ENCODE measurements around the gene PGAM1. TPM values are rescaled to one million over a fixed set of nuclear protein-coding genes. Genes with fewer than 3 reads are reported as not detected.

PGAM1 gene
- polyA plus RNA-seq, 1 of the 3 experiments (the other 2 are of a cell fraction): 398 TPM

DNA sequence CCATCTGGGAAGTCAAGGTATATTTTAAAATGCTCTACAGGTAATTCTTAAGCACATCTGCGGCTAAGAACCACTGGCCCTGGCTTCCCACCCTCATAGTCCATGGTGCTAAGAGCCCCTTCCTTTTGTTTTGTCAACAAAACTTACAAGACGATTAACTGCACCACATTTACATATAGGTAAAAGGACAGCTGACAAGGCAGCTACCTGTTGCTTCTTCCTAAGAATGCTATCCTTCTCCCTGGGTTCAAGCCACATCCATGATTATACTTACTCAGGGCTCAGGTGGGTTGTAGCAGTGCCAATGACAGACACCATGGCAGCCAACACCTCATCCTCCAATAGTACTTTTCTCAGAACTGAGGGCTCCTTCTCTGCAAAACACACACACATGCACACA is 36.3 kb downstream of the PGAM1 start:
- H3K27me3 ChIP-seq (ENCODE audit: insufficient read depth): no peaks in the 10 kb centered on the region
- H3K9ac ChIP-seq: no peak overlapping the region
- 100% methylated on average over 2 of the region's 2 CpGs for WGBS (ENCODE audit: low lambda C conversion rate)
- H3K36me3 ChIP-seq (replicated peaks in 1 of 2; ENCODE audit: control insufficient read depth in 1 of 2, insufficient read depth in 2 of 2, low read length in 1 of 2): peaks cover 55 to 71% of the 10 kb centered on the region in 2 experiments
- ChIA-PET POLR2A (interaction anchor here (1.8 kb wide), 1 partner anchor 91 kb away, joined by 4 read pairs; no protein-coding TSS in a partner anchor), CTCF (interaction anchor here (0.7 to 8.7 kb wide), 9 partner anchors 10 to 150 kb away, joined by 3 to 132 read pairs (median 4); partner anchors contain the start of gene ANKRD2)
- H3K4me1 ChIP-seq (ENCODE audit: control insufficient read depth in 1 of 2, insufficient read depth in 2 of 2, low read depth in 1 of 2, low read length in 1 of 2): peaks cover 0 to 4% of the 10 kb centered on the region in 2 experiments; a peak in 2 of 4 replicates
- H3K9me2 ChIP-seq: no peaks in the 10 kb centered on the region
- DNase-seq: no peak
- no peak for TF ChIP-seq EP300 (IDR thresholded peaks at IDR 0.05; ENCODE audit: borderline replicate concordance in 1 of 2, low read depth in 1 of 2, low read length in 1 of 2)
- TF ChIP-seq, protein P1, sequence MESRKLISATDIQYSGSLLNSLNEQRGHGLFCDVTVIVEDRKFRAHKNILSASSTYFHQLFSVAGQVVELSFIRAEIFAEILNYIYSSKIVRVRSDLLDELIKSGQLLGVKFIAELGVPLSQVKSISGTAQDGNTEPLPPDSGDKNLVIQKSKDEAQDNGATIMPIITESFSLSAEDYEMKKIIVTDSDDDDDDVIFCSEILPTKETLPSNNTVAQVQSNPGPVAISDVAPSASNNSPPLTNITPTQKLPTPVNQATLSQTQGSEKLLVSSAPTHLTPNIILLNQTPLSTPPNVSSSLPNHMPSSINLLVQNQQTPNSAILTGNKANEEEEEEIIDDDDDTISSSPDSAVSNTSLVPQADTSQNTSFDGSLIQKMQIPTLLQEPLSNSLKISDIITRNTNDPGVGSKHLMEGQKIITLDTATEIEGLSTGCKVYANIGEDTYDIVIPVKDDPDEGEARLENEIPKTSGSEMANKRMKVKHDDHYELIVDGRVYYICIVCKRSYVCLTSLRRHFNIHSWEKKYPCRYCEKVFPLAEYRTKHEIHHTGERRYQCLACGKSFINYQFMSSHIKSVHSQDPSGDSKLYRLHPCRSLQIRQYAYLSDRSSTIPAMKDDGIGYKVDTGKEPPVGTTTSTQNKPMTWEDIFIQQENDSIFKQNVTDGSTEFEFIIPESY (IDR thresholded peaks at IDR 0.05; ENCODE audit: borderline replicate concordance, low read depth): no peak
- TF ChIP-seq RCOR1 (IDR thresholded peaks at IDR 0.05; ENCODE audit: low read length): no peak
- TF ChIP-seq GATA2 (CRISPR knock-in tag; IDR thresholded peaks at IDR 0.05): no peak
- no peak for TF ChIP-seq FOXJ3 (CRISPR knock-in tag; IDR thresholded peaks at IDR 0.05)
- no peak for TF ChIP-seq YY1 (IDR thresholded peaks at IDR 0.05; ENCODE audit: low read depth)
- TF ChIP-seq NFIC (IDR thresholded peaks at IDR 0.05; ENCODE audit: borderline replicate concordance): no peak
- TF ChIP-seq RXRA (IDR thresholded peaks at IDR 0.05; ENCODE audit: borderline replicate concordance, low read depth): no peak
- TF ChIP-seq EZH2phosphoT487 (IDR thresholded peaks at IDR 0.05; ENCODE audit: borderline replicate concordance, low read depth): no peak
- no peak for TF ChIP-seq ELF1 (IDR thresholded peaks at IDR 0.05)
- TF ChIP-seq POLR2AphosphoS5 (IDR thresholded peaks at IDR 0.05; ENCODE audit: low read depth, low read length): no peak
- TF ChIP-seq GABPA (IDR thresholded peaks at IDR 0.05; ENCODE audit: low read depth): no peak
- no peak for TF ChIP-seq FOSL2 (IDR thresholded peaks at IDR 0.05; ENCODE audit: borderline replicate concordance, low read depth)
- no peak overlapping the region for H2AFZ ChIP-seq (ENCODE audit: low read depth)
- no peak overlapping the region for H3K4me2 ChIP-seq
- H3K9me3 ChIP-seq: no peaks in the 10 kb centered on the region
- peaks cover 24% of the 10 kb centered on the region for H3F3A ChIP-seq (replicated peaks; ENCODE audit: insufficient read depth)
- H3K4me3 ChIP-seq (ENCODE audit: low read depth in 2 of 2, low read length in 1 of 2): no peak overlapping the region
- 0 out of 2 replicates have a peak, but pooled peaks cover 7% of the 10 kb centered on the region for H4K20me1 ChIP-seq (ENCODE audit: insufficient read depth)
- H3K27ac ChIP-seq (ENCODE audit: low read depth in 2 of 2, low read length in 1 of 2): no peak overlapping the region
- H3K79me2 ChIP-seq (ENCODE audit: insufficient read depth): no peaks in the 10 kb centered on the region

DNA sequence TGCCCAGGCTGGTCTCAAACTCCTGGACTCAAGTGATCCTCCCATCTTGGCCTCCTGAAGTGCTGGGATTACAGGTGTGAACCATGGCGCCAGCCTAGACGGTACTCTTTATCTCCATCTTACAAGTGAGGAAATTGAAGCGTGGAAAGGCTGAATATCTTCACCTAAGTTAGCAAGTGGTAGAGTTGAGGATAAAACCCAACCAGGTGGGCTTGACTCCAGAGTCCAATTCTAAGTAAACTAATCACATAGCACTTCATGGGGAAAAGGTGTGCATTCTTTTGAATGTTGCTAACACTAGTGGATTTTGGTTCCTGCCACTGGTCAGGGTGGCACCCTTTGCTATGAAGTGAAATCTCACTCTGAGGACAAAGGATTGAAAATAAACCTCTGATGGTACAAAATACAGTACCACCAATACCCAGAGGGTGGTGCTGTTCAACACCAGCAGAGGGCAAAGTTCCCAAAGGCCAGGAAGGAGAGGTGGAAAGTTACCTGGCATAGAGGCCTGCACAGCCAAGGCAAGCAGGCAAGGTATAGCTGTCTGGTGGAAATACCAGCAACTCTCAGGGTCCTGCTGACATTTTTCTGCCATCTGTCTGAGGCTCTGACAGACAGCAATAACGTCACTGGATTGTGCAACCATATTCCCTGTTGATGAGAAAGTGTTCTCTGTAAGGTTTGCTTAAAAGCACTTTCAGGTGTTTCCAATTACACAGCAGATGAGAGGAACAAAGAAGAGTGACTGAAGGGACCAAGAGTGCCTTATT is 37.6 kb downstream of the PGAM1 start:
- H3K4me1 ChIP-seq (ENCODE audit: control insufficient read depth in 1 of 2, insufficient read depth in 2 of 2, low read depth in 1 of 2, low read length in 1 of 2): peaks cover 0 to 4% of the 10 kb centered on the region in 2 experiments; a peak in 2 of 4 replicates
- no peak overlapping the region for H3K4me3 ChIP-seq (ENCODE audit: low read depth in 2 of 2, low read length in 1 of 2)
- peaks cover 27% of the 10 kb centered on the region for H3F3A ChIP-seq (replicated peaks; ENCODE audit: insufficient read depth)
- no peaks in the 10 kb centered on the region for H3K27me3 ChIP-seq (ENCODE audit: insufficient read depth)
- no peaks in the 10 kb centered on the region for H3K9me2 ChIP-seq
- ChIA-PET CTCF (interaction anchor here (0.8 to 8.7 kb wide), 19 partner anchors 10 to 149 kb away, joined by 3 to 132 read pairs (median 5); partner anchors contain the start of gene ANKRD2), POLR2A (interaction anchor here (1.1 kb wide), 1 partner anchor 90 kb away, joined by 4 read pairs; no protein-coding TSS in a partner anchor)
- H2AFZ ChIP-seq (ENCODE audit: low read depth): no peak overlapping the region
- no peaks in the 10 kb centered on the region for H3K9me3 ChIP-seq
- peak overlapping the region; percentile 32 to 59; a peak in 3 of 4 replicates for H3K27ac ChIP-seq (ENCODE audit: low read depth in 2 of 2, low read length in 1 of 2)
- peak; percentile 70 for DNase-seq
- no peaks in the 10 kb centered on the region for H3K79me2 ChIP-seq (ENCODE audit: insufficient read depth)
- no peak overlapping the region for H3K4me2 ChIP-seq
- H4K20me1 ChIP-seq (ENCODE audit: insufficient read depth): 0 out of 2 replicates have a peak, but pooled peaks cover 7% of the 10 kb centered on the region
- H3K9ac ChIP-seq: no peak overlapping the region
- TF ChIP-seq CHD2 (IDR thresholded peaks at IDR 0.05; ENCODE audit: low read length, partially characterized antibody): peak; percentile 10
- peak; percentile 83 for TF ChIP-seq RAD21 (IDR thresholded peaks at IDR 0.05; ENCODE audit: low read length)
- TF ChIP-seq, protein P2, sequence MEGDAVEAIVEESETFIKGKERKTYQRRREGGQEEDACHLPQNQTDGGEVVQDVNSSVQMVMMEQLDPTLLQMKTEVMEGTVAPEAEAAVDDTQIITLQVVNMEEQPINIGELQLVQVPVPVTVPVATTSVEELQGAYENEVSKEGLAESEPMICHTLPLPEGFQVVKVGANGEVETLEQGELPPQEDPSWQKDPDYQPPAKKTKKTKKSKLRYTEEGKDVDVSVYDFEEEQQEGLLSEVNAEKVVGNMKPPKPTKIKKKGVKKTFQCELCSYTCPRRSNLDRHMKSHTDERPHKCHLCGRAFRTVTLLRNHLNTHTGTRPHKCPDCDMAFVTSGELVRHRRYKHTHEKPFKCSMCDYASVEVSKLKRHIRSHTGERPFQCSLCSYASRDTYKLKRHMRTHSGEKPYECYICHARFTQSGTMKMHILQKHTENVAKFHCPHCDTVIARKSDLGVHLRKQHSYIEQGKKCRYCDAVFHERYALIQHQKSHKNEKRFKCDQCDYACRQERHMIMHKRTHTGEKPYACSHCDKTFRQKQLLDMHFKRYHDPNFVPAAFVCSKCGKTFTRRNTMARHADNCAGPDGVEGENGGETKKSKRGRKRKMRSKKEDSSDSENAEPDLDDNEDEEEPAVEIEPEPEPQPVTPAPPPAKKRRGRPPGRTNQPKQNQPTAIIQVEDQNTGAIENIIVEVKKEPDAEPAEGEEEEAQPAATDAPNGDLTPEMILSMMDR (IDR thresholded peaks at IDR 0.05): peak; percentile 89
- no peak for TF ChIP-seq GABPA (IDR thresholded peaks at IDR 0.05; ENCODE audit: low read depth)
- no peak for TF ChIP-seq FOSL2 (IDR thresholded peaks at IDR 0.05; ENCODE audit: borderline replicate concordance, low read depth)
- TF ChIP-seq SIN3A (IDR thresholded peaks at IDR 0.05; ENCODE audit: borderline replicate concordance, low read depth, low read length): 0 out of 2 replicates have a peak, but pooled peaks have one; percentile 48
- peak; percentile 84 for TF ChIP-seq SMC3 (IDR thresholded peaks at IDR 0.05; ENCODE audit: low read depth, low read length)
- TF ChIP-seq POLR2AphosphoS5 (IDR thresholded peaks at IDR 0.05; ENCODE audit: low read depth, low read length): no peak; the same call in 1 of the 2 replicates
- TF ChIP-seq TCF12 (IDR thresholded peaks at IDR 0.05): peak; percentile 58; the same call in 1 of the 2 replicates
- TF ChIP-seq MXI1 (IDR thresholded peaks at IDR 0.05; ENCODE audit: low read depth, low read length): no peak
- TF ChIP-seq ELF1 (IDR thresholded peaks at IDR 0.05): no peak
- WGBS (ENCODE audit: low lambda C conversion rate): 50% methylated on average over 4 of the region's 4 CpGs
- H3K36me3 ChIP-seq (replicated peaks in 1 of 2; ENCODE audit: control insufficient read depth in 1 of 2, insufficient read depth in 2 of 2, low read length in 1 of 2): peaks cover 61 to 70% of the 10 kb centered on the region in 2 experiments

All from SK-N-SH (cell line).